Measurements from ENCODE around the gene ESF1.

The ESF1 gene

GRCh38 chr20:13791540-13792459 lies 7.1 kb upstream of the ESF1 start:
- no peaks in the 10 kb centered on the region for H3K27me3 ChIP-seq (ENCODE audit: control insufficient read depth, insufficient read depth, low read length, poor library complexity, severe bottlenecking)
- H3K4me3 ChIP-seq (ENCODE audit: insufficient read depth, low read depth, low read length): no peak overlapping the region
- H3K36me3 ChIP-seq (ENCODE audit: control insufficient read depth, insufficient read depth, low read length): peaks cover 44% of the 10 kb centered on the region
- H3K4me1 ChIP-seq (ENCODE audit: control insufficient read depth, insufficient read depth, low read length): no peaks in the 10 kb centered on the region
- no peak overlapping the region for H3K27ac ChIP-seq (ENCODE audit: insufficient read depth, low read depth, low read length, poor library complexity, severe bottlenecking)
- 94 to 100% methylated on average over 2 of the region's 2 CpGs for WGBS, 2 experiments
- H3K9me3 ChIP-seq (ENCODE audit: control insufficient read depth, low read length): no peaks in the 10 kb centered on the region

GRCh38 chr20:13790708-13791107 lies 6.0 kb upstream of the ESF1 start:
- no peaks in the 10 kb centered on the region for H3K9me3 ChIP-seq (ENCODE audit: control insufficient read depth, low read length)
- no peak overlapping the region for H3K4me3 ChIP-seq (ENCODE audit: insufficient read depth, low read depth, low read length)
- peaks cover 43% of the 10 kb centered on the region for H3K36me3 ChIP-seq (ENCODE audit: control insufficient read depth, insufficient read depth, low read length)
- no peaks in the 10 kb centered on the region for H3K4me1 ChIP-seq (ENCODE audit: control insufficient read depth, insufficient read depth, low read length)
- no peak overlapping the region for H3K27ac ChIP-seq (ENCODE audit: insufficient read depth, low read depth, low read length, poor library complexity, severe bottlenecking)
- no peaks in the 10 kb centered on the region for H3K27me3 ChIP-seq (ENCODE audit: control insufficient read depth, insufficient read depth, low read length, poor library complexity, severe bottlenecking)
- 80 to 98% methylated on average over 1 to 2 of the region's 2 CpGs for WGBS, 2 experiments

- Histone ChIP-seq H3K27me3 (ENCODE audit: control insufficient read depth, insufficient read depth, low read length, poor library complexity, severe bottlenecking) (no peaks in the 10 kb centered on the region), H3K9me3 (ENCODE audit: control insufficient read depth, low read length) (no peaks in the 10 kb centered on the region), H3K4me3 (ENCODE audit: insufficient read depth, low read depth, low read length) (no peak overlapping the region), H3K4me1 (ENCODE audit: control insufficient read depth, insufficient read depth, low read length) (no peaks in the 10 kb centered on the region), H3K36me3 (ENCODE audit: control insufficient read depth, insufficient read depth, low read length) (peaks cover 28% of the 10 kb centered on the region), H3K27ac (ENCODE audit: insufficient read depth, low read depth, low read length, poor library complexity, severe bottlenecking) (no peak overlapping the region)
- 64% methylated on average over 1 of the region's 1 CpG for WGBS, 2 experiments
These were observed 3.6 kb upstream of the ESF1 start for GRCh38 chr20:13788167-13788834.

- Histone ChIP-seq H3K27ac (ENCODE audit: insufficient read depth, low read depth, low read length, poor library complexity, severe bottlenecking) (no peak overlapping the region), H3K9me3 (ENCODE audit: control insufficient read depth, low read length) (no peaks in the 10 kb centered on the region), H3K4me3 (ENCODE audit: insufficient read depth, low read depth, low read length) (peak overlapping the region; percentile 82), H3K4me1 (ENCODE audit: control insufficient read depth, insufficient read depth, low read length) (no peaks in the 10 kb centered on the region), H3K36me3 (ENCODE audit: control insufficient read depth, insufficient read depth, low read length) (peaks cover 16% of the 10 kb centered on the region), H3K27me3 (ENCODE audit: control insufficient read depth, insufficient read depth, low read length, poor library complexity, severe bottlenecking) (no peaks in the 10 kb centered on the region)
- WGBS, 2 experiments: 88 to 90% methylated on average over 7 to 8 of the region's 8 CpGs
These were observed 1.6 kb upstream of the ESF1 start for GRCh38 chr20:13786143-13786828.

GRCh38 chr20:13784271-13784892 lies 337 bp downstream of the ESF1 start:
- Histone ChIP-seq H3K36me3 (ENCODE audit: control insufficient read depth, insufficient read depth, low read length) (peaks cover 12% of the 10 kb centered on the region), H3K4me3 (ENCODE audit: insufficient read depth, low read depth, low read length) (peak overlapping the region; percentile 82), H3K4me1 (ENCODE audit: control insufficient read depth, insufficient read depth, low read length) (no peaks in the 10 kb centered on the region), H3K27me3 (ENCODE audit: control insufficient read depth, insufficient read depth, low read length, poor library complexity, severe bottlenecking) (no peaks in the 10 kb centered on the region), H3K27ac (ENCODE audit: insufficient read depth, low read depth, low read length, poor library complexity, severe bottlenecking) (peak overlapping the region; percentile 80), H3K9me3 (ENCODE audit: control insufficient read depth, low read length) (no peaks in the 10 kb centered on the region)
- 0% methylated on average over 23 to 25 of the region's 26 CpGs for WGBS, 2 experiments

- H3K27ac ChIP-seq (ENCODE audit: insufficient read depth, low read depth, low read length, poor library complexity, severe bottlenecking): no peak overlapping the region
- no peaks in the 10 kb centered on the region for H3K9me3 ChIP-seq (ENCODE audit: control insufficient read depth, low read length)
- peaks cover 12% of the 10 kb centered on the region for H3K36me3 ChIP-seq (ENCODE audit: control insufficient read depth, insufficient read depth, low read length)
- 93 to 94% methylated on average over 13 of the region's 13 CpGs for WGBS, 2 experiments
- H3K4me1 ChIP-seq (ENCODE audit: control insufficient read depth, insufficient read depth, low read length): no peaks in the 10 kb centered on the region
- H3K4me3 ChIP-seq (ENCODE audit: insufficient read depth, low read depth, low read length): peak overlapping the region; percentile 82
- no peaks in the 10 kb centered on the region for H3K27me3 ChIP-seq (ENCODE audit: control insufficient read depth, insufficient read depth, low read length, poor library complexity, severe bottlenecking)
These were observed 1.2 kb downstream of the ESF1 start for GRCh38 chr20:13783528-13783927.

DNA sequence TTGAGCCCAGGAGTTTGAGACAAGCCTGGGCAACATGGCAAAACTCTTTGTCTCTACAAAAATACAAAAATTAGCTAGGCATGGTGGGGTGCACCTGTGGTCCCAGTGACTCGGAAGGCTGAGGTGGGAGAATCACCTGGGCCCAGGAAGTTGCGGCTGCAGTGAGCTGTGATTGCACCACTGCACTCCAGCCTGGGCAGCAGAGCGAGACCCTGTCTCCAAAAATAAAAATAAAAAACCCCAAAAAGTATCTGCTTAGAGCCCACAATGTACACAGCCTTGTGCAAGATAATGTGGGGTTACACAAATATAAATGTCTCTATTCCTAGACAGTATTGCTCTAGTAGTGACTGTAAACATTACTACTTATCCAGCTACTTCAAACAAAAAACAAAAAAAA lies 5.9 kb downstream of the ESF1 start:
- 95 to 99% methylated on average over 3 of the region's 3 CpGs for WGBS, 2 experiments
- no peak overlapping the region for H3K4me3 ChIP-seq (ENCODE audit: insufficient read depth, low read depth, low read length)
- no peaks in the 10 kb centered on the region for H3K9me3 ChIP-seq (ENCODE audit: control insufficient read depth, low read length)
- H3K4me1 ChIP-seq (ENCODE audit: control insufficient read depth, insufficient read depth, low read length): no peaks in the 10 kb centered on the region
- H3K27ac ChIP-seq (ENCODE audit: insufficient read depth, low read depth, low read length, poor library complexity, severe bottlenecking): no peak overlapping the region
- peaks cover 29% of the 10 kb centered on the region for H3K36me3 ChIP-seq (ENCODE audit: control insufficient read depth, insufficient read depth, low read length)
- H3K27me3 ChIP-seq (ENCODE audit: control insufficient read depth, insufficient read depth, low read length, poor library complexity, severe bottlenecking): no peaks in the 10 kb centered on the region

GRCh38 chr20:13777171-13777601 lies 7.5 kb downstream of the ESF1 start:
- WGBS, 2 experiments: 90 to 95% methylated on average over 3 to 4 of the region's 4 CpGs
- no peak overlapping the region for H3K27ac ChIP-seq (ENCODE audit: insufficient read depth, low read depth, low read length, poor library complexity, severe bottlenecking)
- H3K4me3 ChIP-seq (ENCODE audit: insufficient read depth, low read depth, low read length): no peak overlapping the region
- no peaks in the 10 kb centered on the region for H3K9me3 ChIP-seq (ENCODE audit: control insufficient read depth, low read length)
- H3K4me1 ChIP-seq (ENCODE audit: control insufficient read depth, insufficient read depth, low read length): no peaks in the 10 kb centered on the region
- peaks cover 26% of the 10 kb centered on the region for H3K36me3 ChIP-seq (ENCODE audit: control insufficient read depth, insufficient read depth, low read length)
- no peaks in the 10 kb centered on the region for H3K27me3 ChIP-seq (ENCODE audit: control insufficient read depth, insufficient read depth, low read length, poor library complexity, severe bottlenecking)

DNA sequence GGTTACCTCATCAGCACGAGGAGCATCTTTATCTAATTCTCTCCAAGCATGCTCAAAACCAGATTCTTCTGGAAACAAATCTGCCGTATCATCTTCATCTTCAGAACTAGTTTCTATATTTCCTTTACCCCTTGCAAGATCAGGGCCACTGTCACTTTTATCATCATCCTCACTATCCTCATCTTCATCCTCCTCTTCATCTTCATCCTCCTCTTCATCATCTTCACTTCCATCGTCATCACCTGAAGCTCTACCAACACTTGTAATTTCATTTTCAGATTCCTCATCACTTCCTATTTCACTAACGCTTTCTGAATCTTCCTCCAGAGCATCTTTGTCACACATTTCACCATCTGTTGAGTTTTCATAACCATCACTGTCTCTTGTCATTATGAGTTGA lies 8.9 kb downstream of the ESF1 start:
- no peak overlapping the region for H3K4me3 ChIP-seq (ENCODE audit: insufficient read depth, low read depth, low read length)

More for the DNA sequence above, 8.9 kb downstream of the ESF1 start:
- Histone ChIP-seq H3K36me3 (ENCODE audit: control insufficient read depth, insufficient read depth, low read length) (peaks cover 26% of the 10 kb centered on the region), H3K27ac (ENCODE audit: insufficient read depth, low read depth, low read length, poor library complexity, severe bottlenecking) (no peak overlapping the region), H3K27me3 (ENCODE audit: control insufficient read depth, insufficient read depth, low read length, poor library complexity, severe bottlenecking) (no peaks in the 10 kb centered on the region), H3K9me3 (ENCODE audit: control insufficient read depth, low read length) (no peaks in the 10 kb centered on the region), H3K4me1 (ENCODE audit: control insufficient read depth, insufficient read depth, low read length) (no peaks in the 10 kb centered on the region)
- 94 to 97% methylated on average over 4 of the region's 4 CpGs for WGBS, 2 experiments
